Hematopoietic multipotent progenitor cell treated with erythropoietin and hydrocortisone succinate and interleukin-3 and kit ligand, for 6 days (in vitro differentiated cells): Measurements from ENCODE around the gene KIAA1328.

Source experiments
- DNase-seq: peaks from one replicate; pipeline ENCODE4 v3.0.0-alpha.2; 2015

The KIAA1328 gene

DNA sequence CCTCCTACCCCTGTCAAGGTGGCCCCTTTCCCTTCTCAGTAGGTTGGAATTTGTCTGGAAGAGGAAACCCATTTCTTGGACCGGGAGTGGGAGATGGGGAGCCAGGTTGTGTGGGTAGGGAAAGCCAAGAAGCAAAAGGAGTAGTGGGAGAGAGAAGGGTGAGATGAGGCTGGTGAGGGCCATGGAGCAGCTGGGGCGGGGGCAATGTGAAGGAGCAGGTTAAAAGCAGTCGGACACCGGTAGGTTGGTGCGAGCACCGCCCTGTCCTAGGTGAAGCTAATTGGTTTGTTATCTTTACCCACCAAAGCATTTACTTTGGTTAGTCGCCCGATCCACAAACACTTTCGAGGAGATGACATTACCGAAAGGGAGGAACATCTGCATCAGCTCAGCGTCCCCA, 429.9 kb downstream of the KIAA1328 start:
- DNase-seq: no peak

GRCh38 chr18:37259711-37260110, 430.8 kb downstream of the KIAA1328 start:
- no peak for DNase-seq

DNA sequence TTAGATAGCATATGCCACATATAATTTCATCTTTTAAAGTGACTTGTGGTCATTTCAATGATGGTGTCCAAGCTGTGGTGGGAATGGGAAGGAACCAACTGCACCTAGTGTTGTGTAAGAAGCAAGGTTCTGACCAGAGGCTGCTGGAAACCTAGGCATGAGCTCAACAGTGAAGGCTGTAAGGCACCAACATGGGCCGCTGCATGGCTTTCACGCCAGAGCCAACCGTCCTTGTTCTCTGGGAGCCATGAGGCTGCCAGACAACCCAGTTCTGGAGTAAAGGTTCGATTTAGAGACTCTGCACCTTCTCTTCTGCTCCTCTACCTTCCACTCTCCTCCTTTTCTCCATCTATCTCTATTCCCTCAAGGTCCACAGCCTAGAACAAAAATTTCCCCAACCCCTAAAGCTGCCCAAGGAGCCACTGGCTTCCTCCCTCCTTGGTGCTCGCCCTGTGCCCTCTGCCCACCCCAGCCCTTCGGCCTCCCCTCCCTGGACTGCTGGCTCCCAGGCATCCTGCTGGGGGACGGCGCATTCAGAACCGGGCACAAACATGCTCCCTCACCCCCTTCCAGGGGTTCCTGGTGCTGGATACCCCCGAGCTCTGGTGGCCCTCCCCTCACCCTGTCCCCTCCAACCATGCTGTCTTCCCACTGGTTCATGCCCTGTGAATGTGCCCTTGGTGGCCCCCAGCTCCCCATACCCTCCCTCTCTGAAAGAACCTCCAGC, 431.6 kb downstream of the KIAA1328 start:
- DNase-seq: no peak

DNA sequence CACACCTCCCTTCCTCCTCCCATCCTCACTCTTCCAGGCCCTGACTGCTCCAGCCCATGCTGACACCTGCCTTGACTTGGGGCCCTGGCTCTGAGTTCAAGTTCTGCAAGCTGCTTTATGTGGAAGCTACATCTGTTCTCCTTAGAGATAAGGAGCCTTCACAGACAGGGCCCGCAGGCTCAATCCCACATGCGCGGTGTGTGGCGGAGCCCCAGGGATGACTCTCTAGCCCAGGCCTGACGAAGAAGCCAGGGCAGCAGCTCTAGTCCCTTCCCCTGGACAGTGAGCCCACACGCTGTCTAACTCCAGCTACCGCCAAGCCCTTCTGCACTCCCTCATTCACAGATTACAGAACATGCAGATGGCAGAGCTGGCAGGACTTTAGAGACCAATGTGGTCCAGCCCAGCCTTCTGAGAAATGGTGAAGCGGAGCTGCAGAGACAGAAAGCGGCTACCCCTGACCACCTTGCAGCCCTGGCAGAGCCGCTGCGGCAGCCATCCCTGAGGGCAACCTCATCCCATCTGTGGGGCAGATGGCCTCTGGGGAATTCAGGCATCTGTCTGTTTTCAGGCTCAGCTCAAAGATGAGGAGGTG, 432.4 kb downstream of the KIAA1328 start:
- DNase-seq: no peak

- DNase-seq: no peak
Measured at GRCh38 chr18:37261988-37262387, 433.1 kb downstream of the KIAA1328 start.

DNA sequence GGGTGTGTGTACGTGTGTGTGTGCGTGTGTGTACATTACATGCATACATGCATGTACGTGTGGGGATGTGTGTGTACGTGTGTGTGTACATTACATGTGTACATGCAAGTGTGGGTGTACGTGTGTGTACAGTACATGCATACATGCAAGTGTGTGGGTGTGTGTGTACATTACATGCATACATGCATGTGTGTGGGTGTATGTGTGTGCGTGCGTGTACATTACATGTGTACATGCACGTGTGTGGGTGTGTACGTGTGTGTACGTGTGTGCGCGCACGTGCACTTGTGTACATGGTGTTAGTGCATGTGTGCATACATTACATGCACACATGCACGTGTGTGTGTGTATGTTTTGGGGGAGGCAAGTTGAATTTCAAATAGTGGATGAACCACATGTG, 436.0 kb downstream of the KIAA1328 start:
- no peak for DNase-seq

- DNase-seq: no peak
Measured at GRCh38 chr18:37265382-37265781, 436.5 kb downstream of the KIAA1328 start.

- peak; percentile 23 for DNase-seq
Measured at GRCh38 chr18:37266290-37266689, 437.4 kb downstream of the KIAA1328 start.

DNA sequence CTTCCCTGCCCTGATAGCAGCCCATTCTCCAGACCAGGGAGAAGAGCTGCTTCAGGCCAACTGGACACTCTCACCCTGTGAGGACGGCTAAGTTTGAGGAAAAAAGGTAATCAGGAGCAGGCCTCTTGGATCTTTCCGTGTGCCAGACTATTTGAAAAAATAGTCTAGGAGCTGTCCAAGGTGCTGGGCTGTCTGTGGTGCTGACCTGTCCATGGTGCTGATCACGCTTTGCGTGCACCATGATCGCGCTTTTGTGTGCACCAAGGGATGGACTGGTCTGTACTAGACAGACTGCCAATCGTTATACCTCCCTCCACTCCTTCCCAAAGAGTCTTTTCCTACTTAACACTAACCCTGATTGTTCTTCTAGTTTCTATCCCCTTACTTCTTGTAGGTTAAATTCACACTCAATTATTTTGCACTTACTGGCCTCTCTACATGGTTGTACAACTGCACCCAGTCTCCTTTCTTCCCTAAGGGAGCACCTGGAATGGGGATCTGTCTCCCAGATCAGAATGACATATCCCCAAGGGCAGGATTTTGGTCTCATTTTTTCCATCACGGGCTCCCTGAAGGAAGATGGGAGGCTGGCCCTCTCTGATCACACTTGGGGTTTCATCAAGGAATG, 441.2 kb downstream of the KIAA1328 start:
- peak; percentile 90 for DNase-seq

DNA sequence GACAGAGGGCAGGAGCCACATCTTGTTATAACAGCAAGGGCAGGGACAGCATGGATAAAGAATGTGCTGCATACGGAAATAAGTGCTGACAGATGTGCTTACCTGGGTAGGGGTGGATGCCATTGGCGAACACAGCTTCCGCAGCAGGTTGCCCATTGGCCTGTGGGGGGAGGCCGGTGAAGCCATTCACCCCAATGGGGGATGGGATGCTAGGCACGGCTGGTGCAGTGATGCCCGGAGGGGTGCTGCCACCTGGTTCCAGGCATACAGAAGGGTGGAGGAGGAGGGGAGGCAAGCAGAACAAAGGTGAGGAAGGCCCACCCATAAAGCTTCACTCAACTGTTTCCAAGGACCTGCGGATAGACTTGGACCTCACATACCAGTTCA, 441.7 kb downstream of the KIAA1328 start:
- DNase-seq: no peak

DNA sequence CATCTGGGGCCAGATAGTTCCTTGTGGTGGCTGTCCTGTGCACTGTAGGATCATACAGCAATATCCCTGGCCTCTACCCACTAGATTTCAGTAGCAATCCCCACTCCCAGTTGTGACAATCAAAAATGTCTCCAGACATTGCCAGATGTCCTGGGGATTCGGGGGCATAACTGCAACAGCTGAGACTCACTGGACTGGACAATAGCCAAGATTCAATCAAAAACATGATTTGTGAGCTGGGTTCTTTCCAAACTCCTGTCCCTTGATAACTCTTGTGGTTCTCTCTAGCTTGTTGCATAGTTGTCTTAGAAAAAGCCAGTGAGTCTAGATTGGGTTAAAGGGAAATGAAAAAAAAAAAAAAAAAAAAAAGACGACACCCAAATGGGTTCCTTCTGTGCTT, 443.3 kb downstream of the KIAA1328 start:
- no peak for DNase-seq

GRCh38 chr18:37272841-37273240, 443.9 kb downstream of the KIAA1328 start:
- no peak for DNase-seq

DNA sequence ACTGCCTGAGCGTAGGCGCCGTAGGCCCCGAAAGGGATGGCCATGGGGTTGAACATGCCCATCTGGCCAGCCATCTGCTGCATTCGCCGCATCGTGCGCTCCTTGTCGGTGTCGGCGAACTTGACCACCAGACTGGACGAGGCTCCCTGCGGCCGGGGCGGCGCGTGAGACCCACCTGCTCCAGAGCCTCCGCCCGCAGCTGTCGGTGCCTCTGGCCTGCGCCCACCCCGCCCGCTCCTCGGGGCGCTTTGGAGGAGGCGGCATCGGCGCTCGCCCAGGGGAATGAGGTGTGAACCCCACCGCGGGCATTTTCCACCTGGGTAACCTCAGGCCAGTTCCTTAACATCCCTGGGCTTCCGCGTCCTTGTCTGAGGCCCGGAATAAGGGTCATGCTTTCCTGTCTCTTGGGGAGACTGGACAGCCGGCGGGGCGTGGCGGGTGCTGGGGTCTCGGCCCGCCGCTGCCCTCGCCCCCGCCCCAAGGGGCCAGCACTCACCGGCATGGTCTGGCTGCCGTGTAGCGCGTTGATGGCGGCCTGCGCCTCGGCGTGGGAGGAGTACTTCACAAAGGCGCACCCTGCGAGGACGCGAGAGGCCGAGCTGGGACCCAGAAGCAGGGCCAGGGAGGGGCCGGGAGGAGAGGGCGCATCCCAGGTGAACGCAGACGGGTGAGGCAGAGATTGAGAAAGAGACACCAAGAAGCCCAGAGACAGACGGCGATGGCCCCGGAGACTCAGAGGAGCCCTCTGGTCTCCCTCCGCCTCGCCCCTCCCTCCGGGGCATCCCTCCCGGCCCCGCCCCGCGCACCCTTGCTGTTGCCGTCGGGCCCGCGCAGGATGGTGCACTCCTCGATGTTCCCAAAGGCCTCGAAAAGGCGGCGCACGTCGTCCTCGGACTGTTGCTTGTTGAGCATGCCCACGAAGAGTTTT, 445.6 kb downstream of the KIAA1328 start:
- no peak for DNase-seq

GRCh38 chr18:37275237-37275741, 446.4 kb downstream of the KIAA1328 start:
- no peak for DNase-seq

DNA sequence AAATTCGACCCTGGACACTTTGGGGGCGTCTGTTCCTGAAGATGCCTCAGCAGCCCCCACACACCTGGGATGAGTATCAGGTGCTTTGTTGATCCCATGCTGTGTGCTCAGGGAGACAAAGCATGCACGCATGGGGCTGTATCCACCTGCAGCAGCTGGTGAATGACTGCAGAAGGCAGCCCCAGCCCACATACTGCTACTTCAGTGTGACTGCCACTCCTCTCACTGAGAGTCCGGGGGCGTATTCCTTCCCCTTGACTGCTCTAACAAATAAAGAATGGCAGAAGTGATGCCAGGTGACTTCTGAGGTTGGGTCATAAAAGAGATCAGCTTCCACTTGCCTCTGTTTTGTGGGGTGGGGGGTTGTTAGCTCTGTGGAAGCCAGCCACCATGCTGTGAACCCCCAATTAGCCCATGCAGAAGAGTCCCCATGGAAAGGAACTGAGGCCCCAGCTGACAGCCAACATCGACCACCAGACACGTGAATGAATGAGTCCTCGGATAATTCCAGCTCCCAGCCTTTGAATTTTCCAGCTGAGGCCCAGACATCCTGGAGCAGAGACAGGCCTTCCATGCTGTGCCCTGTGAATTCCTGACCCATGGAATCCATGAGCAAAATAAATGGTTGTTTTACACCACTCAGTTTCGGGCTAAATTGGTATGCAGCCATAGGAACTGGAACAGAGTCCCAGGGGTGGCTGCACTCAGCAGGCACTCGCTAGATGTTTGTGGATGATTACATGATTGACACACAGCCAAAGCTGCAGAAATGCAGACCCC, 447.4 kb downstream of the KIAA1328 start:
- no peak for DNase-seq

DNA sequence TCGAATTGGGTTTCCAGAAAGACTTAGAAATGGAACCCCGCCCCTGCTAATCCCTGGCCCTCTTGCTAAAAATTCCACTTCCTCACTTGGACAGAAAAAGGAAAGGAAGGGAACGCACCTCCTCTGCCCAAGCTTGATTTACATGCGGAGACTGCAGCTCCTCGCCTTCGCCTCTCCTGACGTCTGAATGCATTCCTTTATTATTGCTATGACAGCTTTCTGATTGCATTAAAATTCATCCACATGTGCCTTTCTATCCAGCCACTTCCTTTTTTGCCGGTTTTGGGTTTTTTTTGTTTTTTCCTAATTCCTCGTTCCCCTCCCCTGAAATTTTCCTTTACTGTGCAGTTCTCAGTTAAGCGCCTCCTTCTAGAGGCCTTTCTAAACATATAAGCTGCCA, 448.9 kb downstream of the KIAA1328 start:
- no peak for DNase-seq
